ENCODE results near the gene ABO. TPM values are rescaled to one million over a fixed set of nuclear protein-coding genes. Genes with fewer than 3 reads are reported as not detected.
"Not testable (repeated sequence)": the region's sequence is repeated elsewhere in the genome, so short reads cannot be mapped to it uniquely, and the experiment has no call there.

Gene ABO
- total and polyA plus RNA-seq, 8 donors: 2.6 to 7.9 (median 5.0) TPM

- intact Hi-C loops (cut with DNase I): no loop called here
- Histone ChIP-seq H3K4me3 (no peak overlapping the region), H3K27ac (no peak overlapping the region), H3K27me3 (no peaks in the 10 kb centered on the region), H3K36me3 (no peaks in the 10 kb centered on the region), H3K4me1 (no peaks in the 10 kb centered on the region), H3K9me3 (peaks cover 0 to 19% of the 10 kb centered on the region in 2 donors)
- DNase-seq: no peak
- ATAC-seq: no peak
- no peak for TF ChIP-seq CTCF (IDR thresholded peaks at IDR 0.05)
Measured at GRCh38 chr9:133286523-133286922, 11.5 kb upstream of the ABO start.

- Histone ChIP-seq H3K4me1 (no peaks in the 10 kb centered on the region), H3K36me3 (no peaks in the 10 kb centered on the region), H3K4me3 (no peak overlapping the region), H3K27ac (no peak overlapping the region), H3K9me3 (peaks cover 0 to 12% of the 10 kb centered on the region in 2 donors), H3K27me3 (no peaks in the 10 kb centered on the region)
- no peak for TF ChIP-seq CTCF (IDR thresholded peaks at IDR 0.05)
- ATAC-seq: no peak
- DNase-seq: no peak
- intact Hi-C loops (cut with DNase I): no loop called here
Measured at GRCh38 chr9:133285252-133285775, 10.3 kb upstream of the ABO start.

- Histone ChIP-seq H3K36me3 (no peaks in the 10 kb centered on the region), H3K4me1 (no peaks in the 10 kb centered on the region), H3K4me3 (no peak overlapping the region), H3K9me3 (peaks cover 0 to 9% of the 10 kb centered on the region in 2 donors), H3K27ac (no peak overlapping the region), H3K27me3 (no peaks in the 10 kb centered on the region)
- DNase-seq: no peak
- no peak for ATAC-seq
- no peak for TF ChIP-seq CTCF (IDR thresholded peaks at IDR 0.05)
- intact Hi-C loops (cut with DNase I): no loop called here
Measured at GRCh38 chr9:133284362-133284761, 9.4 kb upstream of the ABO start.

- ATAC-seq; H3K27me3 ChIP-seq; intact Hi-C loops (cut with DNase I); H3K27ac ChIP-seq; H3K4me1 ChIP-seq; DNase-seq; H3K9me3 ChIP-seq; H3K4me3 ChIP-seq; H3K36me3 ChIP-seq: not testable (repeated sequence)
Measured at GRCh38 chr9:133283255-133284032, 8.4 kb upstream of the ABO start.

- TF ChIP-seq CTCF (IDR thresholded peaks at IDR 0.05): no peak
- ATAC-seq (peak; percentile 74), DNase-seq (no peak)
- H3K36me3 ChIP-seq: no peaks in the 10 kb centered on the region
- no peaks in the 10 kb centered on the region for H3K4me1 ChIP-seq
- H3K27ac ChIP-seq: no peak overlapping the region
- H3K4me3 ChIP-seq: no peak overlapping the region
- intact Hi-C loops (cut with DNase I): no loop called here
- H3K27me3 ChIP-seq: peaks cover 0 to 5% of the 10 kb centered on the region in 2 donors
- H3K9me3 ChIP-seq: peaks cover 0 to 5% of the 10 kb centered on the region in 2 donors
Measured at GRCh38 chr9:133282464-133283238, 7.7 kb upstream of the ABO start.
